Glomerular visceral epithelial cell (primary cell): ENCODE data around the gene ZNF584.

ENCODE experiments used
- DNase-seq: peaks from one replicate; pipeline ENCODE4 v3.0.0-alpha.2; 2016; ENCODE audit errors: extremely low spot score

ZNF584 gene

DNA sequence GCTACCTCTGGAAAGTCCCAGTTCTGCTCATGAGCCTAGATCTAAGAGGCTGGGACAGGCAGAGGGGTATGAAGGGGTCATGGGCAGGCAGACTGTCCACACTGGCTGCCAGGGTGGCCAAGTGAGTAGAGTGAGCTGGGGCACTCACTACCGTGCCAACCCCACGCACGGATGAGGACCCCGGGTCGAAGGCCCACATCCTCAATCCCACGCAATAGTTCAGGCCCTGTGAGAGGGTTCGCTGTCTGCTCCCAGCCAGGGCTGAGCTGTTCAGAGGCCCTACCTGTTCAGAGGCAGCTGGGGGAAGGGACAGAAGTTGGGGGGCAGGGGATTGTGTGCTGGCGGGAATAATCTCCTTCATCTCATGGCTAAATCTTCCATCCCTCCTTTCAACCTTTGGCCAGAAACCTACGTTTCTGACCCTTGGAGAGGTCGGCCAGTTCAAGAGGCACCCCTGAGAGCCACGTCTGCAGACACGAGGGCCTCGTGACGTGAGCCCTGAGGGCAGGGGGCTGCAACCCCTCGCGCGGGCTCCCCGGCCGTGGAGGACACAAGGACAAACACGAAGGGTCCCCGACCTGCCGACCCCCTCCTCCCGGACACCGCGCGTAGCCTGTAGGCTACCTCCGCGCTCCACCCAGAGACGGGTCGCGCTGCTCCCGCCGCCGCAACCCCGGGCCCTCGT, 22.4 kb upstream of the ZNF584 start:
- no peak for DNase-seq

- DNase-seq = peak; percentile 99
Observed at GRCh38 chr19:58386576-58387337, 21.7 kb upstream of the ZNF584 start, which contains the start of gene RPS5. RPS5 (plus strand) TSS chr19:58387269; CDS start chr19:58388138, 869 bp downstream.

DNA sequence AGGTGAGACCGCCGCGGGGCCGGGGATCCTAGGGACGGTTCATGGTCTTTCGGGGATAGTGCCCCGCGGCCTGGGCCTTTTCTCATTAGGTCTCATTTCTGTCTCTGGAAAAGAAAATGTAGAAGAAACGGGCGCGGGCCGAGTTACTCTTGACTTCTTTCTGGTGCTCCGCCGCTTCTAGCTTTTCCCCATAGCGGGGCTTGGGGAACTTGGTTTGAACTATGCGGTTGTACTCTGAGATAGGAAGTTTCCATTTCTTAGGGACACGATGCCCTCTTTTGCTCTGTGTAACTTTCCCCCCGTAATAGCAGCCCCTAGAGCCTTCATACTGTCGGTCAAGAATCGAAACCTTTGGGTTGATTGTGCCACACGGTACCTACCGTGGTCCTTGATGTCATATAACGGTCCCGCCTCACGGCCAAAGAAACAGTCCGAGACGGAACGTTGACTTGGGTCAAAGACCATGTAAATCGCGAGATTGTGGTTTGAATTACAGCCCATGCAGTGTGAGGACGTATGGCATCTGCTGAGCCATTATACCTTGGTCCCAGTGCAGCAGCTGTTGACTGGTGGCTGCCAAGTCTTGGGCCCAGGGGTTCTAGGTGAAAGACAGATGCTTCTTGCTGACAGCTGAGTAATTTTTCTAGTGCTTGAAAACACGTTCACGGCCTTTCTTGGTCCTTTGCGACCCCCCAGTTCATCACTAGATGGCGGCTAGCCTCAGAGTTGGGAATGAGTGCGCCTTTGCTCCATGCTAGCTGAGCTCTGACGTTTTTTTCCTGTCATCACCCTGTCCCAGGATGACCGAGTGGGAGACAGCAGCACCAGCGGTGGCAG, 20.9 kb upstream of the ZNF584 start:
- no peak for DNase-seq

DNA sequence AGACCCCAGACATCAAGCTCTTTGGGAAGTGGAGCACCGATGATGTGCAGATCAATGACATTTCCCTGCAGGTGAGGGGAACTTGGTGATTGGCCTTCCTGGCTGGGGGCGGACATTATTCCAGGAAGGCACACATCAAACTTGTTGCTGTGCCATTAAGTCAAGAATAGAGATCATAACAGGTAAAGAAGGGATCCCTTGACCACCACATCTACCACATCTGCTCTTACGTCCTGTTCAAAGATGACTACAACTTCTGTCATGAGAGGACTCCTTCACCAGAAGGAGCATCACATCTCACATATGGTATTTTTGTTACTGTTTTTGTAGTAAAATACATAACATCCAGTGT, 20.3 kb upstream of the ZNF584 start:
- DNase-seq = no peak

GRCh38 chr19:58392945-58393724, 15.3 kb upstream of the ZNF584 start:
- DNase-seq = no peak

DNA sequence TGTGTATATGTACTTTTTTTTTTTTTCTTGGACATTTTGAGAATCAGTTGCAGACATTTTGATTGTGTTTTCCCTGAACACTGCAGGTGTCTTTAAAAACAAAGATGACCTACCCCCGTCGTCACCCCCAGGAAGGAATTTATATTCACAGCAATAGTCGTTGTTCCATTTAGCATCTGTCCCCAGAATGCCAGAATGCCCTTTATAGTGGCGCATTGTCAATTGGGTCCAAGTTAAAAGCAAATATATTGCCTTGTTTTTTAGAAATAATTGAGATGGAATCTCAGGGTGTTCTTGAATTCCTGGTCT, 14.8 kb upstream of the ZNF584 start:
- no peak for DNase-seq

DNA sequence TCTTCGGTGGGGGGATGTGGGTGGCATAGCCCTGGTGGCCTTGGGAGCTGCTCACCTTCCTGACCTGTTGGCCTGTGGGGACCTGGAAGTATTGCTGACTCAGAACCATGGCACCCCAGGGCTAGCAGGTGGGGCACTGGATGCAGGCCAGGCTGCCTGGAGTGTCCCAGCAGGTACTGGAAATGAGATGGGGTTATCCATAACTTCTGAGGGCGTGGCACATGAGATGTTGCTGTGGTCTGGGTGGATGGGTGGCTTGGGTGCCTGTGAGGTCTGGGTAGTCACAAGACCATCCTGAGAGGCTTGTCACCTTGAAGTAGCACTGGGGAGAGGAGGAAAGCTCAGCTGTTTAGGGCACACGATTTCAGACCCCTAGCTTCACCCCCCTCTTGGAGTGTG, 13.6 kb upstream of the ZNF584 start:
- no peak for DNase-seq

- no peak for DNase-seq
Observed at GRCh38 chr19:58395220-58395978, 13.1 kb upstream of the ZNF584 start, which contains the start of gene RNF225. RNF225 (plus strand) TSS chr19:58395656; CDS start chr19:58396090, 434 bp downstream.

- no peak for DNase-seq
Observed at GRCh38 chr19:58395979-58396627, 12.3 kb upstream of the ZNF584 start.

DNA sequence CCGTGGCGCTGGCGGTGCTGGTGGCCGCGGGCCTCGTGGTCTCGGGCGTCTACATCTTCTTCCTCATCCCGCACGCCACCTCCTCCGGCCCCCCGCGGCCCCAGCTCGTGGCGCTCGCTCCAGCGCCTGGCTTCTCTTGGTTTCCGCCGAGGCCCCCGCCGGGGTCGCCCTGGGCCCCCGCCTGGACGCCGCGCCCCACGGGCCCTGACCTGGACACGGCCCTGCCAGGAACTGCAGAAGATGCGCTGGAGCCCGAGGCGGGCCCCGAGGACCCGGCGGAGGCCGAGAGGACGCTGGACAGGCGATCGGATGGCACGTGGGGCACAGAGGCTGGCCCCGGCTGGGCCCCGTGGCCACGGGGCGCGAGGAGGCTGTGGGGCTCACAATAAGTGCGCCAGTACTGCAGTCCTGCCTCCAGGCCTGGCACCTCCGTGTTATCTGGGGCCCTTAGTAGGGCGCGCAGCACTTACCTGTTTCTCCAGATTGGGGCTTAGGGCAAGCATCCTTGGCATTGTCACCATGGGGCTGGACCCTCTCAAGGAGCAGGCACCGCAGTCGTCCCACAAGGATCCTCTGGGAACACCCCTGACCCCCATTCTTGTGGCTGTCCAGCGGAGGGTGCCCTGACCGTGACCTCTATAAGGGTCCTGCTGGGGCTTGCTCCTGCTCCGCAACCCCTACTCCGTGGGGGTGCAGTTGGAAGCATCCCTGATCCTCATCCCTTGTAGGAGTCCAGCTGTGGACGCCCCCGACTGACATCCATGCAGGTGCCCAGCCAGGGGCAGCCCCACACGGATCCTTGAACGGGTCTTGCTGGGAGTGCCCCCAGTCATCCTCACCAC, 11.5 kb upstream of the ZNF584 start:
- no peak for DNase-seq

- no peak for DNase-seq
Observed at GRCh38 chr19:58397533-58398037, 10.9 kb upstream of the ZNF584 start.

GRCh38 chr19:58398087-58398486, 10.4 kb upstream of the ZNF584 start:
- no peak for DNase-seq

GRCh38 chr19:58398545-58398944, 9.9 kb upstream of the ZNF584 start:
- DNase-seq = no peak

DNA sequence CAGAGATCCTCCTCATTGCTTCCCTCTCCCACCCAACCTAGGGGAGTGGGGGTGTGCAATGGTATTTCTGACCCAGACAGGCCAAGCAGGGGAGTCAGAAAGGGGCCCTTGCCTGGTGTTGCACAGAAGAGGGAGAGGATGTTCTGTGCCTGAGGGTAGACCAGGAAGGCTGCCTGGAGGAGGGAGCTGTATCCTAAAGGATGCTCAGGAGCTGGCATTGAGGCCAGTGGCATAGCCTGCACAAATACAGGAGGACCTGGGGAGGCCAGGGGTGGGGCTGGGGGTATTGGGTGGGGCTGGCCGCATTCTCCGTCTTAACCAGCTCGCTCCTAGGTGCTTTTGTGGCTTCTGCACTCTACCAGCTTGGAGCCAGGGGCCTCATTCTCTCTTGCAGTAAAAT, 8.5 kb upstream of the ZNF584 start:
- no peak for DNase-seq

DNA sequence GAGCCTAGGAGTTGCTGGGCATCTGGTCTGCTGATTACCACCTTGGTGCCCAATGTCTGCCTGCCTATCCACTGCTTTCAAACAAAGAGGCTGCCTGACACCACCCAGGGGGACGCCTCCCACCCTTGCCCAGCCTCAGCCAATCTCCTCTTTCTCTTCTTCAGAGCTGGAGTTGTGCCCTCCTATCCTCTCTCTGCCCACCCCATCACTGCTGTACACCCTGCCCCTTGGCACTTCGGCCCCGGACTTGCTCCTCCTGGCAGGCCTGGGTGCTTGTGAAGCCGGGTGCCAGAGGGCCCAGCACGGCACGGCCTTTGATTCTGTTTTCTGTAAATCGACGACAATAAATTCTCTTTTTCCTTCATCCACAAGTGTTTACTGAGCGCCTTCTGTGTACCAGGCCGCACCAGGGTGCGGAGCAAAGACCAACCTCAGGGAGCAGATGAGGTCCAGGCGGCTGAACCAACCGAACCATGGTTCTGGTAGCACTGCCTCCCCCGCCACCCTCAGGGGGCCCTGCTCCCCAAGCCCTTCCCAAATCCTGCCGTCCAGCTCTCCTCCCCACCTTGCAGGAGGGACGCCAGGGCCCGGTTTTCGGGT, 8.0 kb upstream of the ZNF584 start:
- no peak for DNase-seq

DNA sequence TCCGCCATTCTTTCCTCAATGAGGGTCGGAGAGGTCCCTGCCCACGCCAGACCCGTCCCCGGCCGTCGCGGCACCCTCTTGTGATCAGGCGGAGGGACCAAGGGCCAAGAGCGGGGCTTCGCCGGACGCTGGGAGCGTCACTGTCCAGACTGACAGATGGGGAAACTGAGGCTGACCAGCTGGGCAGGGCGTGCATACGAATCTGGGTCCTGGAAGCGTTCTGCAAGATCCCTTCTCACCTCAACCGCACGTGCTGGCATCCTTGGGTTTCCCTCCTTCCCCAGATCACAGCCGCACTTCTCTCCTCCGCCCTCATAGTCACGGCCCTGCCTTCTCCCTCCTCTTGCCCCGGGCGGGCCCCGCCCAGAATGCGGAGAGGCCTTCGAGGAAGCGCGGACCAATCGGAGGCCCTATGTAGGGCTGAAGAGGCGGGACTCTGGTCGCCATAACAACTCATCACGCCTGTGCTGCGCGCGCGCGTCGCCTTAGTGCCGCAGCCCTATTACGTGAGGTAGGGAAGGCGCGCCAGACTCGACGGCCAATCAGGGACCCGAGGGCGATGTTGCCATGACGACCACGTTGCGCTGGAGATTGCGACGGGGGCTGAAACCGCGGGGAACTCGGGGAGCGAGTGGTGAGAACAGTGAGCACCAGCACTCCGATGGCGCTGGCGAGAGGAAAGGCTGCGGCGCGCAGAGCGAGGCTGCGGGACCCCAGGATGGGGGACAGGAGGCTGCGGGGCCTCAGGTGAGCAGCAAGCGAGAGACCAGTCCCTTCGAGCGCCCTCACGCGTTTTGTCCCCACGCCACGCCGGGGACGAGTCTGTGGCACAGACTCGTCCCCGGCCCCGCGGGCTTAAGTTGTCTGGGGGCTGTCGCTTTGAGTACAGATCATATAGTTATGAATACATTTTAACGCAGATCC, 7.3 kb upstream of the ZNF584 start:
- DNase-seq = peak; percentile 100

- no peak for DNase-seq
Observed at GRCh38 chr19:58401840-58402421, 6.5 kb upstream of the ZNF584 start.
